ENCODE results near the gene HPCAL1.

The HPCAL1 gene

DNA sequence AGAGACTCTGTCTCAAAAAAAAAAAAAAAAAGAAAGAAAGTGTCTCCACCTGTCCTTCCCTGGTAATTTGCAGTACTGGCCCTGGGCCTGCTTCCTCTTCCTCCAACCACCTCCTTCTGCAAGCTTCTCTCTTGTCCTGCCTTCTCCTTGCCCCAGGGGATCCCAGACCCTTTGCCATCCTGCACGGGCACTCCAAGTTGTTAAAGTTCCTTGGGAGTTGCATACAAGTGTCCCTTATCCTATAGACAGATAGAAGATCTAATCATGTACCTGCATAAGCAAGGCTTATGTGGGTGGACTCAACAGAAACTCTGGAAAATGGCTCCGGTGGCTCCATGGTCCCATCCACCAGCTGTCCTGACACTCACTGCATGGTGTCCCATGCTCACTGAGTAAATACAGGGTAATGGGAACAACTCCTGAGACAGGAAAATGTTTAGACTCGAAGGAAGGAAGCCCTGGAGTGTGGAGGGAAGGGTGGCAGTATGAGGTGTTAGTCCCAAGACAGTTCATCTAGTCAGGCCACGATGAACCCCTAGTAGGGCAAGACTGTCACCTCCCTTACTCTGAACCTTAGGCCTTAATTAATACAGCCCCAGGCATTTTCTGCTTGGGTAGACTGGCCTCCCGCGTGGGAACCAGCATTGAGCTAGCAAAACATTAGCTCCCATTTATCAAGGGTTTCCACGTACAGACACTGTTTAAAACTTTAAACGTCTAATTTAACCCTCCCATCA lies 128.3 kb downstream of the HPCAL1 start:
- no peaks in the 10 kb centered on the region for H3K4me1 ChIP-seq (ENCODE audit: insufficient read depth, poor library complexity, severe bottlenecking)
- no peaks in the 10 kb centered on the region for H3K27me3 ChIP-seq (ENCODE audit: insufficient read depth, poor library complexity, severe bottlenecking)
- no peaks in the 10 kb centered on the region for H3K9me3 ChIP-seq (ENCODE audit: severe bottlenecking)
- ATAC-seq (ENCODE audit: low read depth) (no peak), DNase-seq (ENCODE audit: low spot score) (no peak)
- no peaks in the 10 kb centered on the region for H3K36me3 ChIP-seq (ENCODE audit: low read depth)
- no peak for TF ChIP-seq CTCF (IDR thresholded peaks at IDR 0.05; ENCODE audit: poor library complexity, severe bottlenecking)
- no peak overlapping the region for H3K4me3 ChIP-seq (ENCODE audit: severe bottlenecking)
- no peak overlapping the region for H3K27ac ChIP-seq (ENCODE audit: poor library complexity, severe bottlenecking)

- Histone ChIP-seq H3K27ac (ENCODE audit: poor library complexity, severe bottlenecking) (no peak overlapping the region), H3K9me3 (ENCODE audit: severe bottlenecking) (no peaks in the 10 kb centered on the region), H3K4me3 (ENCODE audit: severe bottlenecking) (no peak overlapping the region), H3K4me1 (ENCODE audit: insufficient read depth, poor library complexity, severe bottlenecking) (no peaks in the 10 kb centered on the region), H3K36me3 (ENCODE audit: low read depth) (no peaks in the 10 kb centered on the region), H3K27me3 (ENCODE audit: insufficient read depth, poor library complexity, severe bottlenecking) (no peaks in the 10 kb centered on the region)
- no peak for ATAC-seq (ENCODE audit: low read depth)
- TF ChIP-seq CTCF (IDR thresholded peaks at IDR 0.05; ENCODE audit: poor library complexity, severe bottlenecking) = no peak
- DNase-seq (ENCODE audit: low spot score) = no peak
Observed at GRCh38 chr2:10431797-10432196, 129.1 kb downstream of the HPCAL1 start.

DNA sequence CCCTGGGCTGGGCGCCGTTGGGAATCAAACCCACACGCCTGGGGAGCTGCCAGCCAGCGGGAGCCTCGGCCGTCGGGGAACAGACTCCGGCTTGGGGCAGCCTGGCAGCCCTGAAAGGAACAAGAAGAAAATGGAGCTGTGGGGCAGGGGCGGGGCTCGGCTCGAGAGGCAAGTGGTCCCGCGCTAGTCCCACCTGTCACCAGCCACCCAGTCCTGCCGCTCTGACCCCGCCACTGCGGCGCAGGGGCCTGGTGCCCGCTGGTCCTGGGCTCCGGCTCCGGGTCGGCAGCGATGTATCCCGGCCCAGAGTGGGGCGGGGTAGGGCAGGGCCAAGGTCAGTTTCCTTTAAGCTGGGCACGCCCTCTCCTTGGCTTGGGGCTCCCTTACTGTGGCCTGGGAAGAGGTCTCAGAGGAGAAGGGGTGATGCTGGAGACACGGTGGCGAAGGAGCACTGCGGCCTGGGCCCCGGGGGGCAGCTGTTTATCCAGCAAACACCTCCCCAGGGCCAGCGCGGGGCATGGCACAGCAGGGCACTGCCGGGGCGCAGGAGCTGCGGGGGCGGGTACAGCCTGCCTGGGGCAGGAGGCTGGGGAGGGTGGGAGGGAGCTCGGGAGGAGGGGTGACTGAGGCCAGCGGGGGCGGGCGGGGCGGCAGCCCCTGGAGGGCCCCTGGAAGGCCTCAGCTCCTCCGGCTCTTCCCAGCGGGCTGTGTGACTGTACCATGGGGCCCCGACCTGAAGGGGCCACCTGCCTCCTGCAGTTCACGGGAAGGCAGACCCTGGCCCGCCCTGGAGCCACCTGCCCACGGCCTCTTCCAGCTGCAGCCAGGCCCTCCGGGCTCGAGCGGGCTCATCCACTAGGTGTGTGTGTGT lies 129.8 kb downstream of the HPCAL1 start:
- Histone ChIP-seq H3K4me1 (ENCODE audit: insufficient read depth, poor library complexity, severe bottlenecking) (no peaks in the 10 kb centered on the region), H3K27ac (ENCODE audit: poor library complexity, severe bottlenecking) (no peak overlapping the region), H3K9me3 (ENCODE audit: severe bottlenecking) (no peaks in the 10 kb centered on the region), H3K4me3 (ENCODE audit: severe bottlenecking) (no peak overlapping the region), H3K27me3 (ENCODE audit: insufficient read depth, poor library complexity, severe bottlenecking) (no peaks in the 10 kb centered on the region), H3K36me3 (ENCODE audit: low read depth) (no peaks in the 10 kb centered on the region)
- no peak for DNase-seq (ENCODE audit: low spot score)
- no peak for ATAC-seq (ENCODE audit: low read depth)
- TF ChIP-seq CTCF (IDR thresholded peaks at IDR 0.05; ENCODE audit: poor library complexity, severe bottlenecking) = no peak

- DNase-seq (ENCODE audit: low spot score) (no peak), ATAC-seq (ENCODE audit: low read depth) (no peak)
- no peaks in the 10 kb centered on the region for H3K27me3 ChIP-seq (ENCODE audit: insufficient read depth, poor library complexity, severe bottlenecking)
- no peaks in the 10 kb centered on the region for H3K4me1 ChIP-seq (ENCODE audit: insufficient read depth, poor library complexity, severe bottlenecking)
- no peaks in the 10 kb centered on the region for H3K36me3 ChIP-seq (ENCODE audit: low read depth)
- TF ChIP-seq CTCF (IDR thresholded peaks at IDR 0.05; ENCODE audit: poor library complexity, severe bottlenecking) = no peak
- H3K27ac ChIP-seq (ENCODE audit: poor library complexity, severe bottlenecking) = no peak overlapping the region
- H3K4me3 ChIP-seq (ENCODE audit: severe bottlenecking) = no peak overlapping the region
- no peaks in the 10 kb centered on the region for H3K9me3 ChIP-seq (ENCODE audit: severe bottlenecking)
Observed at GRCh38 chr2:10433264-10433946, 130.7 kb downstream of the HPCAL1 start.
